ENCODE data around the gene SEC31B.

DNA sequence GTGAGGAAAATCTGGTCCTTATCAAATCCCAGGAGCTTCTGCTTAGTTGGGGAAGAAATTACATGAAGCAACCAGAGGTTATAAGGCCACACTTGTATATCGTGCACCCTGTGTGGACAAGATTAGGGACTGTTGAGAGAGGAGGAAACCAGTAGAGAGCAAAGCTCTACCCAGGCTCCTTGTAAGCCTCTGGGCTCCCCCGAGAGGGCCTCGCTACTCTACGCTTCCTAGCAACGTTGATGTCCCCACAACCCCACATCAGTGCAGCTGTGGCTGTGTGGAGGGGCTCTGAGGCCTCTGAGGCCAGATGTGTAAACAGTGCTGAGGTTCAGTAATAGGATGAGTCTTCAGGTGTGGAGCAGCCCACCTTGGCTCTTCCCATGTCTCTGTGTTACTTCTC, 32.1 kb upstream of the SEC31B start:
- no peak for TF ChIP-seq POLR2A (IDR thresholded peaks at IDR 0.05)
- TF ChIP-seq, protein P1, sequence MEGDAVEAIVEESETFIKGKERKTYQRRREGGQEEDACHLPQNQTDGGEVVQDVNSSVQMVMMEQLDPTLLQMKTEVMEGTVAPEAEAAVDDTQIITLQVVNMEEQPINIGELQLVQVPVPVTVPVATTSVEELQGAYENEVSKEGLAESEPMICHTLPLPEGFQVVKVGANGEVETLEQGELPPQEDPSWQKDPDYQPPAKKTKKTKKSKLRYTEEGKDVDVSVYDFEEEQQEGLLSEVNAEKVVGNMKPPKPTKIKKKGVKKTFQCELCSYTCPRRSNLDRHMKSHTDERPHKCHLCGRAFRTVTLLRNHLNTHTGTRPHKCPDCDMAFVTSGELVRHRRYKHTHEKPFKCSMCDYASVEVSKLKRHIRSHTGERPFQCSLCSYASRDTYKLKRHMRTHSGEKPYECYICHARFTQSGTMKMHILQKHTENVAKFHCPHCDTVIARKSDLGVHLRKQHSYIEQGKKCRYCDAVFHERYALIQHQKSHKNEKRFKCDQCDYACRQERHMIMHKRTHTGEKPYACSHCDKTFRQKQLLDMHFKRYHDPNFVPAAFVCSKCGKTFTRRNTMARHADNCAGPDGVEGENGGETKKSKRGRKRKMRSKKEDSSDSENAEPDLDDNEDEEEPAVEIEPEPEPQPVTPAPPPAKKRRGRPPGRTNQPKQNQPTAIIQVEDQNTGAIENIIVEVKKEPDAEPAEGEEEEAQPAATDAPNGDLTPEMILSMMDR (IDR thresholded peaks at IDR 0.05): no peak

All from right lobe of liver (tissue), 4 donors.